Nephron progenitor cell (in vitro differentiated cells): ENCODE results near the gene CFAP73.

Experiments
- DNase-seq: peaks from one replicate; pipeline ENCODE4 v3.0.0; 2021
- H3K27ac Mint-ChIP-seq: 2 replicates; pipeline ENCODE4 v1.8.0; 2021; ENCODE audit warnings: mild to moderate bottlenecking, moderate library complexity, mixed read lengths
- H3K27me3 Mint-ChIP-seq: 2 replicates; pipeline ENCODE4 v1.8.0; 2021; ENCODE audit warnings: mild to moderate bottlenecking, low read depth, mixed read lengths; ENCODE audit not compliant: poor library complexity
- H3K36me3 Mint-ChIP-seq: 2 replicates; pipeline ENCODE4 v1.8.0; 2021; ENCODE audit warnings: low read depth, mixed read lengths
- H3K4me1 Mint-ChIP-seq: 2 replicates; pipeline ENCODE4 v1.8.0; 2021; ENCODE audit warnings: mixed read lengths
- H3K4me3 Mint-ChIP-seq: 2 replicates; pipeline ENCODE4 v1.8.0; 2021; ENCODE audit warnings: mild to moderate bottlenecking, moderate library complexity, mixed read lengths
- H3K9me3 Mint-ChIP-seq: 2 replicates; pipeline ENCODE4 v1.8.0; 2021; ENCODE audit warnings: mild to moderate bottlenecking, moderate library complexity, mixed read lengths
- TF ChIP-seq, protein P1 (sequence below): fragments of 200-600 bp; sonication (generic); IDR thresholded peaks from 2 replicates; pipeline ENCODE4 v1.5.0; 2021; ENCODE audit warnings: antibody characterized with exemption

Gene CFAP73

DNA sequence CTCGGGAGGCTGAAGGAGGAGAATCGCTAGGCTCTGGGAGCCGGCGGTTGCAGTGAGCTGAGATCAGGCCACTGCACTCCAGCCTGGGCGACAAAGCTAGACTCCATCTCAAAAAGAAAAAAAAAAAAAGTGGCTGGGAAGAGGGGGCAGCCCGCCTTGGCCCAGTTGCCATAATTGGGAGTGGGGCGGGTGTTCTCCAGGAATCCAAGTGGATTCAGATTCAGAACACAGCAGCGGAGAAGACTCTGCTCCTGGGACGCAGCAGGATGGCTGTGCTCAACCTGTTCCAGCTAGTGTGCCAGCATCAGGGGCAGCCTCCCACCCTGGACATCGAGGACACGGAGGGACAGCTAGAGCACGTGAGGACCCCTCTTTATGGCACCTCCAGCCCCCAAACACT lies 5.5 kb downstream of the CFAP73 start:
- Mint-ChIP-seq H3K4me1 (peaks cover 19% of the 10 kb centered on the region), H3K9me3 (no peaks in the 10 kb centered on the region), H3K27ac (no peak overlapping the region), H3K4me3 (no peak overlapping the region), H3K27me3 (peaks cover 81% of the 10 kb centered on the region), H3K36me3 (peaks cover 32% of the 10 kb centered on the region)
- DNase-seq: no peak
- TF ChIP-seq, protein P1, sequence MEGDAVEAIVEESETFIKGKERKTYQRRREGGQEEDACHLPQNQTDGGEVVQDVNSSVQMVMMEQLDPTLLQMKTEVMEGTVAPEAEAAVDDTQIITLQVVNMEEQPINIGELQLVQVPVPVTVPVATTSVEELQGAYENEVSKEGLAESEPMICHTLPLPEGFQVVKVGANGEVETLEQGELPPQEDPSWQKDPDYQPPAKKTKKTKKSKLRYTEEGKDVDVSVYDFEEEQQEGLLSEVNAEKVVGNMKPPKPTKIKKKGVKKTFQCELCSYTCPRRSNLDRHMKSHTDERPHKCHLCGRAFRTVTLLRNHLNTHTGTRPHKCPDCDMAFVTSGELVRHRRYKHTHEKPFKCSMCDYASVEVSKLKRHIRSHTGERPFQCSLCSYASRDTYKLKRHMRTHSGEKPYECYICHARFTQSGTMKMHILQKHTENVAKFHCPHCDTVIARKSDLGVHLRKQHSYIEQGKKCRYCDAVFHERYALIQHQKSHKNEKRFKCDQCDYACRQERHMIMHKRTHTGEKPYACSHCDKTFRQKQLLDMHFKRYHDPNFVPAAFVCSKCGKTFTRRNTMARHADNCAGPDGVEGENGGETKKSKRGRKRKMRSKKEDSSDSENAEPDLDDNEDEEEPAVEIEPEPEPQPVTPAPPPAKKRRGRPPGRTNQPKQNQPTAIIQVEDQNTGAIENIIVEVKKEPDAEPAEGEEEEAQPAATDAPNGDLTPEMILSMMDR: no peak

DNA sequence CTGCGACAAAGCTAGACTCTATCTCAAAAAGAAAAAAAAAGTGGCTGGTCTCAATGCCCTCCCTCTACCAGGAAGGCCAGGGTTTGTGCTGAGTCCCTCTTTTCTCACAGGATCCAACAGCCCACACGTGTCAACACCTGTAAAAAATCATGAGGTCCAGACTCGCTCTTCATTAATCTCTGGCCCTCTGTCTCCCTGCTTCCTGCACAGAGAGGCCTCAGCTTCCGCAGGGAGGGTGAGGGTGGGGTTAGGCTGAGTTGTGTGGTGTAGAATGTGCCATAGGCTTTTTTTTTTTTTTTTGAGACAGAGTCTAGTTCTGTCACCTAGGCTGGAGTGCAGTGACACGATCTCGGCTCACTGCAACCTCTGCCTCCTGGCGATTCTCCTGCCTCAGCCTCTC lies 6.1 kb downstream of the CFAP73 start:
- peaks cover 36% of the 10 kb centered on the region for H3K36me3 Mint-ChIP-seq
- TF ChIP-seq, protein P1: no peak
- peaks cover 75% of the 10 kb centered on the region for H3K27me3 Mint-ChIP-seq
- H3K4me1 Mint-ChIP-seq: peaks cover 20% of the 10 kb centered on the region
- no peak overlapping the region for H3K27ac Mint-ChIP-seq
- no peaks in the 10 kb centered on the region for H3K9me3 Mint-ChIP-seq
- no peak for DNase-seq
- H3K4me3 Mint-ChIP-seq: no peak overlapping the region

DNA sequence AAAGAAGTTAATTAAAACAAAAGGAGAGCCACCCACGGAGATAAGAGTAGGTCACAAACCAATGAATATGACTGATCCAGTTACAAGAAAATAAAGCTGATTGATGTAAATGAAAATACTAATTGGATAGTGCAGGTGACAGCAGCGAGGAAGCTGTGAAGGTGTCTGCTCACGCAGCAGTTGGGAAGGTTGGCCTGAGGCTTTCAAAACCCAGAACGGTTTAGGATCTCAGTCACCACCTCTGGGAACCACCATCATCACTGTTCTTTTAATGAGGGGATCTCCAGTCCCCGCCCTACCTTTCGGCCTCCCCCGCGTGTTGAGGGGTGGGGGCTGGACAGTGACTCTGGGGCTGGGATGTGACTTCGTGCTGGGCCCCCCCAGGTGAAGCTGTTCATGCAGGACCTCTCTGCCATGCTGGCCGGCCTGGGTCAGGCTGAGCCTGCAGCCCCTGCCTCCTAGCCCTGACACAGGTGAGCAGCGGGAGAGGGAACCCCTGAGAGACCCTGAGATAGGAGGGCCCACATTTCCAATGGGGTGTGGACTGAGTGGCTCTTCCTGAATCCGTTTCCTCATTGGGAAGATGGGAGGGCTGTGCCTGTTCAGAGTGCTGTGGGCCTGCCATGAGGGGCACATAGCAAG lies 7.8 kb downstream of the CFAP73 start:
- DNase-seq: no peak
- H3K9me3 Mint-ChIP-seq: no peaks in the 10 kb centered on the region
- TF ChIP-seq, protein P1: no peak
- no peak overlapping the region for H3K4me3 Mint-ChIP-seq
- no peak overlapping the region for H3K27ac Mint-ChIP-seq
- H3K27me3 Mint-ChIP-seq: peaks cover 58% of the 10 kb centered on the region
- peaks cover 26% of the 10 kb centered on the region for H3K4me1 Mint-ChIP-seq
- peaks cover 42% of the 10 kb centered on the region for H3K36me3 Mint-ChIP-seq

DNA sequence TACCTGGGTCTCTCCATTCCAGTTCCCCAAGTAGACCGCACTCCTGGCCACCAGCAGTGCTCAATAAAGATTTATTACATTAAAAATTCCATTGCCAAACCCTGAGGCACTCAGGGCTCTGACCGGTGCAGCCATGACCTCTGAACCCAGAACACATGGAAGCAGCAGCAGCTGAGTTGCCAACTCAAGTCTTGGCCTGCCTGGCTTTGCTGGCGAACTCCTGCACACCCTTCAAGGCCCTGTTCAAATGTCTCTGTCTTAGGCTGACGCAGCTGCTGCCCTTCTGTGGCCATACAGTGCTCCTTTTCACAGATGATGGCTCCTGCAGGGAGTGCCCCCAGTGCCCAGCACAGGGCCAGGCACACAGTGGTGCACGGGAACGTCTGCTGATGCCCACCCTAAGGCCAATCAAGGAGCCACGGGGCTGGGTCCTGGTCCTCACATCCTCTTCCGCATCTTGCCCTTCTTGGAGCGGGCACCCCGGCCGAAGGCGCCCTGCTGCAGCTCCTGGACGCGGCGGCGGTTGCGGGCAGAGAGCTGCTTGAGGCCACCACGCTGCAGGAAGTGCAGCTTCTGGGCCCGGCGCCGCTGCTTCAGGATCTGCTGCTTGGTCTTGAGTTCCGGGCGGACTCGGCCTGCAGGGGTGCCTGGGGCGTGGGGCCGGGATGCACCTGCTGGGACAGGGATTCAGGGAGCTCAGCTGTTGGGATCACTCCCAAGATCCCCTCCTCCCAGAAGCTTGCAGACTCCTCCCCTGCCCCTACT lies 9.1 kb downstream of the CFAP73 start:
- Mint-ChIP-seq H3K27me3 (peaks cover 46% of the 10 kb centered on the region), H3K4me1 (peaks cover 33% of the 10 kb centered on the region), H3K36me3 (peaks cover 42% of the 10 kb centered on the region), H3K4me3 (no peak overlapping the region), H3K27ac (no peak overlapping the region), H3K9me3 (no peaks in the 10 kb centered on the region)
- DNase-seq: no peak
- TF ChIP-seq, protein P1: no peak

DNA sequence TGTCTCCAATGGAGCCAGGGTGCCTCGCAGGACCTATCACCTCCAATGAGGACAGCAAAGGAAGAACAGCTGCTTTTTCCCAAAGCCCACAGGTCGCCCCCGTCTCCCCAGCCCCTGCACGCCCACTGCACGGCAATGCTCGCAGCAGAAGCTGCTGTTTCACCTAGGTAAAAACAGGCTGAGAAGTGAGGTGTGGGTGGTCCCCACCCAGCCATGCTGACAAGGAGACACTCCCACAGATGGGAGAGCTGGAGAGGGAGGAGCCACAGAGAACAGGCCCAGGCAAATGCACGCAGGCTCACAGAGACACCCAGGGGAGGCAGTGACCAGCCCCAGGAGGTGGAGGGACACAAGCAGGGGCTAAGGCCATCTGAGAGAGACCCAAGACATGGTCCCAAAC lies 10.4 kb downstream of the CFAP73 start:
- Mint-ChIP-seq H3K27ac (no peak overlapping the region), H3K27me3 (peaks cover 32% of the 10 kb centered on the region), H3K36me3 (peaks cover 43% of the 10 kb centered on the region), H3K9me3 (no peaks in the 10 kb centered on the region), H3K4me1 (peaks cover 33% of the 10 kb centered on the region), H3K4me3 (no peak overlapping the region)
- no peak for DNase-seq
- TF ChIP-seq, protein P1: no peak
